Measurements from ENCODE around the gene ATXN7L2.

Gene ATXN7L2

DNA sequence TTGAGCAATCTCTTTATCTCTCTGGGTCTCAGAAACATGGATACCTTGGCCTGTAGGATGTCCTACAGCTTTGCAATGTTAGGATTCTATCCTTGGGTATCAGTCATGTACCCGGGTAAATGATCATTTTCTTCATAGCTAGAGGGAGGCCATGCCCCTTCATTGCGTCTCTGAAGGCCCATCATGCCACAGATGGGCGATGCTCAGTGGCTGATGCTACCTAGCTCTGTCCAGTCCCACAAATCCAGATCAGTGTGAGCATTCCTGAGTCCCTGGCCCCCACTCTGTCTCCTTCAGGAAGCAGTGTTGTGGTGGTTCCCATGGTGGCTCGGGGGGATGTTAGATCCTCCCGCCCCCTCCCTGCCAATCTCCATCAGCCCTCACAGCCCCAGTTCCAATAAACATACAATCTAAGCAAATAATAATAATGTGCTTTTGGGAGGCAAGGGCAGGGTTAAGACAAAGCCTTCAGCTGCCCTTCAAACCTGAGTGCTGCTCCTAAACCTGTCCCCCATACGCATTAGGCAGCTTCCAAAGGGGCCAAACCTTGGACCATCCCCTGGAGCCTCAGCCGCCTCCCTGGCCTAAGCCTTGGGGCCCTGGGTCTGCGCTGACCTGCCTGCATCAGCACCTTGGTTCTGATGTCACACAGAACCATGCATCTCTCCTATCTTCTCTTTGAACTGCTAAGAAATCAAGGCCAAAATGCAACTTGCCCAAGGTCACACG, 55.3 kb downstream of the ATXN7L2 start:
- H3K9me2 ChIP-seq (replicated peaks; ENCODE audit: control insufficient read depth, low read length), result no peaks in the 10 kb centered on the region
- no peak overlapping the region for H3K4me3 ChIP-seq (ENCODE audit: low read length)
- H3K27ac ChIP-seq (ENCODE audit: low read depth, low read length), result no peak overlapping the region
- H4K20me1 ChIP-seq (ENCODE audit: control insufficient read depth, insufficient read depth, low read depth, low read length), result no peaks in the 10 kb centered on the region
- H3F3A ChIP-seq (ENCODE audit: control insufficient read depth, insufficient read depth), result no peaks in the 10 kb centered on the region
- peaks cover 11% of the 10 kb centered on the region; the same call in 1 of the 2 replicates for H3K27me3 ChIP-seq (ENCODE audit: control insufficient read depth, low read length)
- no peaks in the 10 kb centered on the region for H3K4me1 ChIP-seq (ENCODE audit: control insufficient read depth, low read length)
- TF ChIP-seq EZH2phosphoT487 (IDR thresholded peaks at IDR 0.05; ENCODE audit: borderline replicate concordance, low read length) (no peak), CTCF (IDR thresholded peaks at IDR 0.05; ENCODE audit: low read depth, low read length, poor library complexity, severe bottlenecking) (no peak)
- no peaks in the 10 kb centered on the region for H3K79me2 ChIP-seq (ENCODE audit: control insufficient read depth, low read length)
- no peaks in the 10 kb centered on the region for H3K9me3 ChIP-seq (ENCODE audit: control insufficient read depth, insufficient read depth, low read length)
- no peak overlapping the region for H3K4me2 ChIP-seq (ENCODE audit: low read length)
- H3K36me3 ChIP-seq (ENCODE audit: control insufficient read depth, low read length), result no peaks in the 10 kb centered on the region

DNA sequence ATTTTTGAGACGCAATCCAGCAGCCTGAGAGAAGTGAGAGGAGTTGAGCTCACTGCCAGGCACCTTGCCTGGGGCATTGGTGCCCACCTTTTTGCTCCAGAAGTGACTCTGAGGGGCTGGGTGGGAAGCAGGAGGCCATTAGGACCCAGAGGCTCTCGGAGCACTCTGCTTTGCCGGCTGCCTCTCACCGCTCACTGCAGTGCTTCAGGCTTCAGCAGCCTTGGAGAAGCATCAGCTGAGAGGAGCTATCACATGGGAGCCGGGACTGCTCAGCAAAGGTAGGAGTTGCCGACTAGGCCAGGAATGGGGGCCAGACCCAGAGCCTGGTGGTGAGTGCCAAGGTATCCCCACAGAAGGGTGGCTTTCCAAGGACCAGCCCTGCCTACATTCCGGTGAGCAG, 56.0 kb downstream of the ATXN7L2 start, which contains the start of gene GPR61:
TSS of gene GPR61 (plus strand) at position 197 of the 400 bp plus-strand sequence. CDS start 3,151 bp downstream, outside the sequence.
- TF ChIP-seq EZH2phosphoT487 (IDR thresholded peaks at IDR 0.05; ENCODE audit: borderline replicate concordance, low read length) (no peak), CTCF (IDR thresholded peaks at IDR 0.05; ENCODE audit: low read depth, low read length, poor library complexity, severe bottlenecking) (no peak)
- Histone ChIP-seq H3F3A (ENCODE audit: control insufficient read depth, insufficient read depth) (no peaks in the 10 kb centered on the region), H3K27me3 (ENCODE audit: control insufficient read depth, low read length) (peaks cover 11% of the 10 kb centered on the region; the same call in 1 of the 2 replicates), H3K4me1 (ENCODE audit: control insufficient read depth, low read length) (no peaks in the 10 kb centered on the region), H3K4me3 (ENCODE audit: low read length) (no peak within 1 kb of the TSS), H3K4me2 (ENCODE audit: low read length) (no peak within 1 kb of the TSS), H3K27ac (ENCODE audit: low read depth, low read length) (no peak within 1 kb of the TSS), H3K36me3 (ENCODE audit: control insufficient read depth, low read length) (no peaks in the 10 kb centered on the region), H4K20me1 (ENCODE audit: control insufficient read depth, insufficient read depth, low read depth, low read length) (no peaks in the 10 kb centered on the region), H3K9me3 (ENCODE audit: control insufficient read depth, insufficient read depth, low read length) (no peaks in the 10 kb centered on the region), H3K79me2 (ENCODE audit: control insufficient read depth, low read length) (no peaks in the 10 kb centered on the region), H3K9me2 (replicated peaks; ENCODE audit: control insufficient read depth, low read length) (no peaks in the 10 kb centered on the region)

GRCh38 chr1:109541102-109541501, 57.4 kb downstream of the ATXN7L2 start:
- H3K4me2 ChIP-seq (ENCODE audit: low read length), result no peak overlapping the region
- no peaks in the 10 kb centered on the region for H3F3A ChIP-seq (ENCODE audit: control insufficient read depth, insufficient read depth)
- H3K27ac ChIP-seq (ENCODE audit: low read depth, low read length), result no peak overlapping the region
- no peak overlapping the region for H3K4me3 ChIP-seq (ENCODE audit: low read length)
- peaks cover 11% of the 10 kb centered on the region; the same call in 1 of the 2 replicates for H3K27me3 ChIP-seq (ENCODE audit: control insufficient read depth, low read length)
- H3K36me3 ChIP-seq (ENCODE audit: control insufficient read depth, low read length), result no peaks in the 10 kb centered on the region
- H3K9me2 ChIP-seq (replicated peaks; ENCODE audit: control insufficient read depth, low read length), result no peaks in the 10 kb centered on the region
- TF ChIP-seq EZH2phosphoT487 (IDR thresholded peaks at IDR 0.05; ENCODE audit: borderline replicate concordance, low read length) (no peak), CTCF (IDR thresholded peaks at IDR 0.05; ENCODE audit: low read depth, low read length, poor library complexity, severe bottlenecking) (no peak)
- no peaks in the 10 kb centered on the region for H3K9me3 ChIP-seq (ENCODE audit: control insufficient read depth, insufficient read depth, low read length)
- H4K20me1 ChIP-seq (ENCODE audit: control insufficient read depth, insufficient read depth, low read depth, low read length), result no peaks in the 10 kb centered on the region
- no peaks in the 10 kb centered on the region for H3K79me2 ChIP-seq (ENCODE audit: control insufficient read depth, low read length)
- no peaks in the 10 kb centered on the region for H3K4me1 ChIP-seq (ENCODE audit: control insufficient read depth, low read length)

All from DOHH2 (cell line).